Activated CD8-positive, alpha-beta memory T cell treated with anti-CD3 and anti-CD28 coated beads, Interleukin-2, amount 50 U/mL, for 24 hours (primary cell): ENCODE results near the gene RBP3.

Experiments used
- DNase-seq: peaks from one replicate; pipeline ENCODE4 v3.0.0-alpha.2; 2020; ENCODE audit errors: extremely low read depth

The RBP3 gene

GRCh38 chr10:47318706-47319105 lies 29.5 kb upstream of the RBP3 start:
- DNase-seq, result no peak

- no peak for DNase-seq
Observed at GRCh38 chr10:47319784-47320183, 28.4 kb upstream of the RBP3 start.

- DNase-seq, result no peak
Observed at GRCh38 chr10:47320812-47321211, 27.4 kb upstream of the RBP3 start.

- DNase-seq, result no peak
Observed at GRCh38 chr10:47321521-47322195, 26.5 kb upstream of the RBP3 start.

- no peak for DNase-seq
Observed at GRCh38 chr10:47322300-47323061, 25.7 kb upstream of the RBP3 start, which contains the start of gene GDF2. Gene GDF2 (plus strand): TSS chr10:47322454. CDS start chr10:47322669, 215 bp downstream.

GRCh38 chr10:47323087-47323486 lies 25.1 kb upstream of the RBP3 start:
- DNase-seq, result no peak

- DNase-seq, result no peak
Observed at GRCh38 chr10:47323636-47324296, 24.4 kb upstream of the RBP3 start.

- DNase-seq, result no peak
Observed at GRCh38 chr10:47325303-47326291, 22.6 kb upstream of the RBP3 start.

- no peak for DNase-seq
Observed at GRCh38 chr10:47326306-47326926, 21.7 kb upstream of the RBP3 start.

GRCh38 chr10:47326927-47327330 lies 21.2 kb upstream of the RBP3 start:
- no peak for DNase-seq

- no peak for DNase-seq
Observed at GRCh38 chr10:47329855-47330254, 18.3 kb upstream of the RBP3 start.

GRCh38 chr10:47330366-47330765 lies 17.8 kb upstream of the RBP3 start:
- DNase-seq, result no peak

GRCh38 chr10:47330804-47331203 lies 17.4 kb upstream of the RBP3 start:
- no peak for DNase-seq

GRCh38 chr10:47331491-47331890 lies 16.7 kb upstream of the RBP3 start:
- DNase-seq, result no peak

GRCh38 chr10:47331954-47332353 lies 16.2 kb upstream of the RBP3 start:
- no peak for DNase-seq

- DNase-seq, result no peak
Observed at GRCh38 chr10:47332371-47332770, 15.8 kb upstream of the RBP3 start.

- DNase-seq, result no peak
Observed at GRCh38 chr10:47332946-47333345, 15.2 kb upstream of the RBP3 start.

- DNase-seq, result no peak
Observed at GRCh38 chr10:47333532-47333931, 14.6 kb upstream of the RBP3 start.

GRCh38 chr10:47334466-47335295 lies 13.5 kb upstream of the RBP3 start:
- no peak for DNase-seq

GRCh38 chr10:47335906-47336305 lies 12.3 kb upstream of the RBP3 start:
- DNase-seq, result no peak
